K562 (cell line): Measurements from ENCODE around the gene CTDSPL. TPM values are rescaled to one million over a fixed set of nuclear protein-coding genes. Genes with fewer than 3 reads are reported as not detected.

Experiments
- FOXK1 ChIP-seq: sonication (generic); formaldehyde crosslinking; IDR thresholded peaks from 2 replicates; pipeline ENCODE4 v1.8.0; 2022; ENCODE audit warnings: missing genetic modification reagents, mild to moderate bottlenecking, borderline replicate concordance
- HNRNPLL ChIP-seq: fragments of 200-400 bp; formaldehyde crosslinking; IDR thresholded peaks from 2 replicates; pipeline ENCODE4 v1.6.1; 2017; ENCODE audit warnings: low read length, low read depth, mild to moderate bottlenecking; ENCODE audit not compliant: poor library complexity, severe bottlenecking
- IFI16 ChIP-seq: fragments of 250-450 bp; sonication (Bioruptor Pico); IDR thresholded peaks from 2 replicates; pipeline ENCODE4 v2.1.2; 2022; ENCODE audit warnings: mild to moderate bottlenecking, inconsistent platforms
- MTF1 ChIP-seq: fragments of 250-450 bp; sonication (Bioruptor Pico); IDR thresholded peaks from 2 replicates; pipeline ENCODE4 v1.9.0; 2021; ENCODE audit warnings: moderate library complexity, mild to moderate bottlenecking, inconsistent platforms, borderline replicate concordance
- NCOA6 ChIP-seq: fragments of 450-650 bp; IDR thresholded peaks from 2 replicates; pipeline ENCODE4 v1.6.1; 2017; ENCODE audit warnings: mild to moderate bottlenecking
- PRMT5 ChIP-seq: sonication (generic); formaldehyde crosslinking; IDR thresholded peaks from 2 replicates; pipeline ENCODE4 v1.5.0; 2020; ENCODE audit warnings: missing genetic modification reagents
- SMARCC2 ChIP-seq: fragments of 450-650 bp; IDR thresholded peaks from 2 replicates; pipeline ENCODE4 v1.6.1; 2017; ENCODE audit warnings: antibody characterized with exemption, moderate library complexity, mild to moderate bottlenecking, low read depth
- TAF9B ChIP-seq: fragments of 450-650 bp; IDR thresholded peaks from 2 replicates; pipeline ENCODE4 v1.6.1; 2018; ENCODE audit warnings: mild to moderate bottlenecking; ENCODE audit not compliant: partially characterized antibody
- TRIM24 ChIP-seq, 2 experiments: fragments of 450-650 bp; IDR thresholded peaks; 2 replicates each; pipeline ENCODE4 v1.6.1; 2016
- WHSC1 ChIP-seq: IDR thresholded peaks from one replicate; pipeline ENCODE4 v1.6.1; 2012; ENCODE audit warnings: low read length, control low read depth, inconsistent platforms
- ZNF197 ChIP-seq: fragments of 200-800 bp; sonication (Bioruptor generic); IDR thresholded peaks from 2 replicates; pipeline ENCODE4 v1.6.1; 2016; ENCODE audit warnings: low read depth, missing genetic modification characterization, missing compliant biosample characterization
- ZNF253 ChIP-seq: fragments of 250-450 bp; sonication (Bioruptor Pico); conservative IDR thresholded peaks from 2 replicates; pipeline ENCODE4 v1.6.1; 2021; ENCODE audit warnings: mild to moderate bottlenecking
- ZNF444 ChIP-seq: fragments of 250-450 bp; sonication (Bioruptor Pico); IDR thresholded peaks from 2 replicates; pipeline ENCODE4 v1.4.0; 2020; ENCODE audit warnings: mild to moderate bottlenecking, moderate library complexity
- polyA plus RNA-seq, 8 experiments: library from polyadenylated mRNA; depleted of rRNA in 4 of 8; stranded (reverse) in 5 of 8; unstranded in 3 of 8; fragments of >200 nt; fragmentation: Nextera tagmentation in 2 of 8; fragmentation: Illumina TruSeq in 1 of 8; extraction: Ambion mirVana in 2 of 8; extraction: Trizol in 1 of 8; gene quantifications; 2 replicates each; pipeline versions ENCODE4 v1.2.1 to v1.2.3, GENCODE V29; 2011 to 2014; ENCODE audit warnings: inconsistent platforms in 1 of 8, missing spikeins in 1 of 8
- total RNA-seq, 7 experiments: library from RNA; depleted of rRNA in 6 of 7; stranded (reverse); fragments of >200 nt in 6 of 7; fragmentation: Illumina TruSeq in 2 of 7; extraction: Trizol in 2 of 7; gene quantifications; 2 replicates each; pipeline versions ENCODE4 v1.2.1 to v1.2.3, GENCODE V29; 2011 to 2021; ENCODE audit warnings: low replicate concordance in 1 of 7
- TF ChIP-seq, protein P1 (sequence below), 2 experiments: fragments of 150-350 bp in 1 of 2; IDR thresholded peaks; 2 replicates each; pipeline ENCODE4 v1.6.1; 2012 to 2016; ENCODE audit warnings: low read depth in 2 of 2, low read length in 2 of 2, mild to moderate bottlenecking in 1 of 2, moderate library complexity in 1 of 2
- TF ChIP-seq, protein P2 (sequence below): IDR thresholded peaks from 2 replicates; pipeline ENCODE4 v1.6.1; 2011; ENCODE audit warnings: borderline replicate concordance, low read depth, mild to moderate bottlenecking, moderate library complexity, low read length; ENCODE audit not compliant: insufficient read depth, poor library complexity, severe bottlenecking
- TF ChIP-seq, protein P3 (sequence below): fragments of 450-650 bp; formaldehyde crosslinking; IDR thresholded peaks from 2 replicates; pipeline ENCODE4 v1.4.0; 2020; ENCODE audit warnings: mild to moderate bottlenecking, moderate library complexity
- TF ChIP-seq, protein P4 (sequence below): fragments of 450-650 bp; IDR thresholded peaks from 2 replicates; pipeline ENCODE4 v1.6.1; 2017; ENCODE audit warnings: mild to moderate bottlenecking, moderate library complexity
- TF ChIP-seq, protein P5 (sequence below), 2 experiments: fragments of 450-650 bp in 1 of 2; sonication (generic) in 1 of 2; formaldehyde crosslinking; conservative IDR thresholded peaks; 2 replicates each; pipeline versions ENCODE4 v1.4.0 to v1.8.1; 2020 to 2022; ENCODE audit warnings: mild to moderate bottlenecking in 1 of 2, missing genetic modification reagents in 1 of 2

Gene CTDSPL
- total and polyA plus RNA-seq, 9 of the 15 experiments (the other 6 are each of a cell fraction or from before 2014, with no cell fraction given): 5.1 to 19.3 (median 11.3) TPM

DNA sequence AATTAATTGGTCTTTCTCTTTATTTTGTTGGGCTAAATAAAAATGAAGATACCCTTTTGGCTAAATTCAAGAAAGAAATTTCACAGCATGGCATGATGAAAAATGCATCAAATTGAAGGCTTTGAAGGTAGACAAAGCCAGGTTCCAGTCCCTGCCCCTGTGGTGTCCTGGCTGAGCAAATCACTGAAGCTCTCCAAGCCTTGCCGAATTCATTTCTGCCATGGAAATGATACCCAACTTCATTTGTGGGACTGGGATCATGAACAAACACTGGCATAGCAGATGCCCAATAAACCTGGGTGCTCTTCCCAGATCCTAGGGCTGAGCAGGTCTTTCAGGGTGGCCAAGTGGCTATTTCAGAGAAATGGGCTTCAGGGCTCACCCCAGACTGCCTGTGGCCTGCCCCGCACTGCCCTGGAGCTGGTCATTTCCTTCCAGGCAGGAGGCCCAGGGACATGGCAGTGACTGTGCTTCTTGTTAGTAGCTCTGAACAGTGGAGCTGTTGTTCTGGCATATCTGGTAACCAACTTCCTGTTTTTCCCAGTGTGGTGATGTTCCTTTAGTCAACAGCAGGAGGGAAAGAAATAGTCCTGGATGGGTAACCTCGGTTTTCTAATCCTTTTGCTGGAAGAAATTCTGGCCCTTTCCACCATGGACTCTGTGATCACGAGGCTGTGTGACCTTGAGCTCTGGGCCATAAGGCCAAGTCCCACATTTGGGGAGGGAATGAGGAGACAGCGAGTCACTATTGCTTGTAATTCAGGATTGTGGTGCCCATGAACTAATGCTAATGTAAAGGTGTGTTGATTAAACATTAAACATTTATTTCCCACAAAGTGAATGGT is 47.6 kb downstream of the CTDSPL start (continued):
- TF ChIP-seq, protein P1, sequence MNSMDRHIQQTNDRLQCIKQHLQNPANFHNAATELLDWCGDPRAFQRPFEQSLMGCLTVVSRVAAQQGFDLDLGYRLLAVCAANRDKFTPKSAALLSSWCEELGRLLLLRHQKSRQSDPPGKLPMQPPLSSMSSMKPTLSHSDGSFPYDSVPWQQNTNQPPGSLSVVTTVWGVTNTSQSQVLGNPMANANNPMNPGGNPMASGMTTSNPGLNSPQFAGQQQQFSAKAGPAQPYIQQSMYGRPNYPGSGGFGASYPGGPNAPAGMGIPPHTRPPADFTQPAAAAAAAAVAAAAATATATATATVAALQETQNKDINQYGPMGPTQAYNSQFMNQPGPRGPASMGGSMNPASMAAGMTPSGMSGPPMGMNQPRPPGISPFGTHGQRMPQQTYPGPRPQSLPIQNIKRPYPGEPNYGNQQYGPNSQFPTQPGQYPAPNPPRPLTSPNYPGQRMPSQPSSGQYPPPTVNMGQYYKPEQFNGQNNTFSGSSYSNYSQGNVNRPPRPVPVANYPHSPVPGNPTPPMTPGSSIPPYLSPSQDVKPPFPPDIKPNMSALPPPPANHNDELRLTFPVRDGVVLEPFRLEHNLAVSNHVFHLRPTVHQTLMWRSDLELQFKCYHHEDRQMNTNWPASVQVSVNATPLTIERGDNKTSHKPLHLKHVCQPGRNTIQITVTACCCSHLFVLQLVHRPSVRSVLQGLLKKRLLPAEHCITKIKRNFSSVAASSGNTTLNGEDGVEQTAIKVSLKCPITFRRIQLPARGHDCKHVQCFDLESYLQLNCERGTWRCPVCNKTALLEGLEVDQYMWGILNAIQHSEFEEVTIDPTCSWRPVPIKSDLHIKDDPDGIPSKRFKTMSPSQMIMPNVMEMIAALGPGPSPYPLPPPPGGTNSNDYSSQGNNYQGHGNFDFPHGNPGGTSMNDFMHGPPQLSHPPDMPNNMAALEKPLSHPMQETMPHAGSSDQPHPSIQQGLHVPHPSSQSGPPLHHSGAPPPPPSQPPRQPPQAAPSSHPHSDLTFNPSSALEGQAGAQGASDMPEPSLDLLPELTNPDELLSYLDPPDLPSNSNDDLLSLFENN (IDR thresholded peaks at IDR 0.05; ENCODE audit: low read depth in 2 of 2, low read length in 2 of 2): no peak
- TF ChIP-seq MTF1 (no peak), SMARCC2 (no peak), NCOA6 (no peak), IFI16 (no peak), WHSC1 (no peak), TRIM24 (IDR thresholded peaks at IDR 0.05) (no peak), ZNF197 (CRISPR knock-in tag) (no peak), FOXK1 (CRISPR knock-in tag) (no peak), ZNF444 (CRISPR knock-in tag) (no peak), PRMT5 (CRISPR knock-in tag) (no peak), TAF9B (no peak), ZNF253 (CRISPR knock-in tag) (no peak), HNRNPLL (no peak)
- TF ChIP-seq, protein P2, sequence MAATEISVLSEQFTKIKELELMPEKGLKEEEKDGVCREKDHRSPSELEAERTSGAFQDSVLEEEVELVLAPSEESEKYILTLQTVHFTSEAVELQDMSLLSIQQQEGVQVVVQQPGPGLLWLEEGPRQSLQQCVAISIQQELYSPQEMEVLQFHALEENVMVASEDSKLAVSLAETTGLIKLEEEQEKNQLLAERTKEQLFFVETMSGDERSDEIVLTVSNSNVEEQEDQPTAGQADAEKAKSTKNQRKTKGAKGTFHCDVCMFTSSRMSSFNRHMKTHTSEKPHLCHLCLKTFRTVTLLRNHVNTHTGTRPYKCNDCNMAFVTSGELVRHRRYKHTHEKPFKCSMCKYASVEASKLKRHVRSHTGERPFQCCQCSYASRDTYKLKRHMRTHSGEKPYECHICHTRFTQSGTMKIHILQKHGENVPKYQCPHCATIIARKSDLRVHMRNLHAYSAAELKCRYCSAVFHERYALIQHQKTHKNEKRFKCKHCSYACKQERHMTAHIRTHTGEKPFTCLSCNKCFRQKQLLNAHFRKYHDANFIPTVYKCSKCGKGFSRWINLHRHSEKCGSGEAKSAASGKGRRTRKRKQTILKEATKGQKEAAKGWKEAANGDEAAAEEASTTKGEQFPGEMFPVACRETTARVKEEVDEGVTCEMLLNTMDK: no peak
- TF ChIP-seq, protein P3, sequence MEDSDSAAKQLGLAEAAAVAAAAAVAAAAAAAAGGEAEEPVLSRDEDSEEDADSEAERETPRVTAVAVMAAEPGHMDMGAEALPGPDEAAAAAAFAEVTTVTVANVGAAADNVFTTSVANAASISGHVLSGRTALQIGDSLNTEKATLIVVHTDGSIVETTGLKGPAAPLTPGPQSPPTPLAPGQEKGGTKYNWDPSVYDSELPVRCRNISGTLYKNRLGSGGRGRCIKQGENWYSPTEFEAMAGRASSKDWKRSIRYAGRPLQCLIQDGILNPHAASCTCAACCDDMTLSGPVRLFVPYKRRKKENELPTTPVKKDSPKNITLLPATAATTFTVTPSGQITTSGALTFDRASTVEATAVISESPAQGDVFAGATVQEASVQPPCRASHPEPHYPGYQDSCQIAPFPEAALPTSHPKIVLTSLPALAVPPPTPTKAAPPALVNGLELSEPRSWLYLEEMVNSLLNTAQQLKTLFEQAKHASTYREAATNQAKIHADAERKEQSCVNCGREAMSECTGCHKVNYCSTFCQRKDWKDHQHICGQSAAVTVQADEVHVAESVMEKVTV (CRISPR knock-in tag): no peak
- TF ChIP-seq, protein P4, sequence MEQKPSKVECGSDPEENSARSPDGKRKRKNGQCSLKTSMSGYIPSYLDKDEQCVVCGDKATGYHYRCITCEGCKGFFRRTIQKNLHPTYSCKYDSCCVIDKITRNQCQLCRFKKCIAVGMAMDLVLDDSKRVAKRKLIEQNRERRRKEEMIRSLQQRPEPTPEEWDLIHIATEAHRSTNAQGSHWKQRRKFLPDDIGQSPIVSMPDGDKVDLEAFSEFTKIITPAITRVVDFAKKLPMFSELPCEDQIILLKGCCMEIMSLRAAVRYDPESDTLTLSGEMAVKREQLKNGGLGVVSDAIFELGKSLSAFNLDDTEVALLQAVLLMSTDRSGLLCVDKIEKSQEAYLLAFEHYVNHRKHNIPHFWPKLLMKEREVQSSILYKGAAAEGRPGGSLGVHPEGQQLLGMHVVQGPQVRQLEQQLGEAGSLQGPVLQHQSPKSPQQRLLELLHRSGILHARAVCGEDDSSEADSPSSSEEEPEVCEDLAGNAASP: no peak
- TF ChIP-seq, protein P5, sequence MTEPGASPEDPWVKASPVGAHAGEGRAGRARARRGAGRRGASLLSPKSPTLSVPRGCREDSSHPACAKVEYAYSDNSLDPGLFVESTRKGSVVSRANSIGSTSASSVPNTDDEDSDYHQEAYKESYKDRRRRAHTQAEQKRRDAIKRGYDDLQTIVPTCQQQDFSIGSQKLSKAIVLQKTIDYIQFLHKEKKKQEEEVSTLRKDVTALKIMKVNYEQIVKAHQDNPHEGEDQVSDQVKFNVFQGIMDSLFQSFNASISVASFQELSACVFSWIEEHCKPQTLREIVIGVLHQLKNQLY (CRISPR knock-in tag; conservative IDR thresholded peaks at IDR 0.05): no peak
